GM12872 (cell line): ENCODE measurements around the gene AGRN.

Experiments used
- TF ChIP-seq, protein P1 (sequence below): IDR thresholded peaks from 3 replicates; pipeline ENCODE4 v1.5.1; 2011; ENCODE audit warnings: low read depth, mild to moderate bottlenecking, low read length, moderate library complexity; ENCODE audit not compliant: insufficient read depth

AGRN gene

DNA sequence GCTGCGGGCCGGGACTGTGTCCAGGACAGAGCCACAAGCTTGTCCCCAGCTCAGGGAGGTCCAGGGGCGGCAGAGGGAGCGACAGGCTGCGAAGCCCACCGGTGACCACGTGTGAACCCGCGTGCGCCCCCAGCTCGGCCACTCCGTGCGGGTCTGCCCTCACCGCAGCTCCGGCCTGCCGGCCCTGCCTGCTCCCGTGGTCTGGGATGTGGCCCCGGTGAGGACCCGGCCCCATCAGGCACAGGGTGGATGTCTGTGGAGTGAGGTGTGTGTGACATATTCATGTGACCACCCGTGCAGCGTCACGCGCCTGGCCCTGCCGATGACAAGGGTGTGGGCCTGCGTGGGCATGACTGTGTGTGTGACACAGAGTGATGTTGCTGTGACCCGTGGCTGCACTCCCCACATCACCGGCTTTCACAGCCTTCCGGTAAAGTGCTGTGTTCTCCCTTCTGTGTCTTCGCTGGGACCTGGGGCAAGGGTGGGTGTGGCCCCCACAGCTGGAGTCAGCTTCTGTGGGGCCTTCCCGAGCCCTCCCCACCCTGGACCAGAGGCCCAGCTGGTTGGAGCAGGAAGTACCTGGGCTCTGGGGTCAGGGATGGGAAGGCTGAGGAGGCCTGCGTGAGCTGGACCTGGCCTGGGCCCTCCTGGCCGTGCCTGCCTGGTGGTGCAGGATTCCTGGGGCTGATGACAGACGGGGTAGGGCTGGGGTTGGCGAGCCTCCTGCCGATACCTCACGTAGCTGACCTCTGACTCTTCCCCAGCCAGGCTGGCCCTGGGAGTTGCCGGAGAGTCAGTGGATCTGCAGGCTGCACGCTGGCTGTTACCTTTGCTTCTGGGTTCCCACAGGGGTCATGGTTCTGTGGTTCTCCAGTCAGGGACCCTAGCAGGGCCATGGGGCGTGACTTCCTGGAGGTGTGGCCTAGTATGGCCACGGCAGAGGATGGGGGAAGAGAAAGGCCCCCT, 50.1 kb downstream of the AGRN start:
- TF ChIP-seq, protein P1, sequence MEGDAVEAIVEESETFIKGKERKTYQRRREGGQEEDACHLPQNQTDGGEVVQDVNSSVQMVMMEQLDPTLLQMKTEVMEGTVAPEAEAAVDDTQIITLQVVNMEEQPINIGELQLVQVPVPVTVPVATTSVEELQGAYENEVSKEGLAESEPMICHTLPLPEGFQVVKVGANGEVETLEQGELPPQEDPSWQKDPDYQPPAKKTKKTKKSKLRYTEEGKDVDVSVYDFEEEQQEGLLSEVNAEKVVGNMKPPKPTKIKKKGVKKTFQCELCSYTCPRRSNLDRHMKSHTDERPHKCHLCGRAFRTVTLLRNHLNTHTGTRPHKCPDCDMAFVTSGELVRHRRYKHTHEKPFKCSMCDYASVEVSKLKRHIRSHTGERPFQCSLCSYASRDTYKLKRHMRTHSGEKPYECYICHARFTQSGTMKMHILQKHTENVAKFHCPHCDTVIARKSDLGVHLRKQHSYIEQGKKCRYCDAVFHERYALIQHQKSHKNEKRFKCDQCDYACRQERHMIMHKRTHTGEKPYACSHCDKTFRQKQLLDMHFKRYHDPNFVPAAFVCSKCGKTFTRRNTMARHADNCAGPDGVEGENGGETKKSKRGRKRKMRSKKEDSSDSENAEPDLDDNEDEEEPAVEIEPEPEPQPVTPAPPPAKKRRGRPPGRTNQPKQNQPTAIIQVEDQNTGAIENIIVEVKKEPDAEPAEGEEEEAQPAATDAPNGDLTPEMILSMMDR, result no peak

DNA sequence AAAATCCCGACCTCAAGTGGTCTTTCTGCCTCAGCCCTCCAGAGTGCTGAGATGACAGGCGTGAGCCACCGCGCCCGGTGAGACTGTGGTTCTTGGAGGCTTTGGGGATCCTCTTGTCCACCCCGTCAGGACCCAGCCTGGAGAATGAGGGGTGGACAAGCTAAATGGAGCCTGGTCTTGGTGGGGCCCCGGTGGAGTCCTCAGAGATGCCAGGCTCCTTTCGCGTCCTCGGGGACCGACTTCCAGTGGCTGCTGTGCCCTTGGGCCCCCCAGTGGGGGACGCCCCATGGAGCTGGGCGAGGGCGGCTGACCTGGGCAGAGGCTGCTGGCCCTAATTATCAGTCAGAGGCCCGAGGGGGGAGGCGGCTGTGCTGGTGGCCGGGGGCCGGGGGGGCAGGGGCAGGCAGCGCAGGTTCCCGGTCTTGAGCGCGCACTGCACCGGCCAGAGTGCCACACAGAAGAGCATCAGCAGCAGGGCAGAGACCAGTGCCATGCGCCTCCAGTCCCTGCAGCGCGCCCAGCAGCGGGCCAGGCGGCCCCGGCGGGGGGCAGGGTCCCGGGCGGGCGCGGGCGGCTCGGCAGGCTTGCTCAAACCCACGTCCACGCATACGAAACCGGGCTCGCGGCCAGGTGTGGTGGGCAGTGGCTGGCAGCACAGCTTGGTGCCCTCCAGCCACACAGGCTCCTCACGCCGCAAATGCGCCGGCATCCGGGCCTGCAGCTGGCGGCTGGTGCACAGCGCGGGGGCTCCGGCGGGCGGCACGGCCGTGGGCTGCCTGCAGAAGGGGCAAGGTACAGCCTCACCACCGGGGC, 51.8 kb downstream of the AGRN start:
- TF ChIP-seq, protein P1, result no peak

DNA sequence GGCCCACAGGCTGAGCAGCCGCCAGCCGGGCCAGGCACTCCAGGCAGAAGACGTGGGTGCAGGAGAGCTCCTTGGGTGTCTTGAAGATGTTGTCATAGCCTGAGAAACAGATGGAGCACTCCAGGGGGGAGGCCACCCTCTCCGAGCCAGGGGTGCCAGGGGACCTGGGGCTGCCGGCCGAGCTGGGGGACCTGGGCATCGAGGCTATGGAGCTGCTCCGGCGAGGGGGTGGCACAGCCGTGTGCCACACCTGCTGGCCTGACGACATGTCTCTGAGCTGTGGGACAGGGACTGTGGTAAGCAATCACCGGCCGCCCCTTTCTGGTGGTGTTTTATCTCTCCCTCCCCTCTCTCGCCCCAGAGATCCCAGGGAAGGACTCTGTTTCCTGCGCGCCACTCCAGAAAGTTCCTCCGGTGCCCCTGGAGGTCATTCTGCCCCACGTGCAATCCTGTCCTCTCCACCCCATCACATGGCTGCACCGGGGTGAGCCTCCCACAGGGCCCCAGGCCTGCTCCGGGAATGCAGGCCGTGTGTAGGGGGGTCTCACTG, 52.5 kb downstream of the AGRN start:
- TF ChIP-seq, protein P1, result no peak

DNA sequence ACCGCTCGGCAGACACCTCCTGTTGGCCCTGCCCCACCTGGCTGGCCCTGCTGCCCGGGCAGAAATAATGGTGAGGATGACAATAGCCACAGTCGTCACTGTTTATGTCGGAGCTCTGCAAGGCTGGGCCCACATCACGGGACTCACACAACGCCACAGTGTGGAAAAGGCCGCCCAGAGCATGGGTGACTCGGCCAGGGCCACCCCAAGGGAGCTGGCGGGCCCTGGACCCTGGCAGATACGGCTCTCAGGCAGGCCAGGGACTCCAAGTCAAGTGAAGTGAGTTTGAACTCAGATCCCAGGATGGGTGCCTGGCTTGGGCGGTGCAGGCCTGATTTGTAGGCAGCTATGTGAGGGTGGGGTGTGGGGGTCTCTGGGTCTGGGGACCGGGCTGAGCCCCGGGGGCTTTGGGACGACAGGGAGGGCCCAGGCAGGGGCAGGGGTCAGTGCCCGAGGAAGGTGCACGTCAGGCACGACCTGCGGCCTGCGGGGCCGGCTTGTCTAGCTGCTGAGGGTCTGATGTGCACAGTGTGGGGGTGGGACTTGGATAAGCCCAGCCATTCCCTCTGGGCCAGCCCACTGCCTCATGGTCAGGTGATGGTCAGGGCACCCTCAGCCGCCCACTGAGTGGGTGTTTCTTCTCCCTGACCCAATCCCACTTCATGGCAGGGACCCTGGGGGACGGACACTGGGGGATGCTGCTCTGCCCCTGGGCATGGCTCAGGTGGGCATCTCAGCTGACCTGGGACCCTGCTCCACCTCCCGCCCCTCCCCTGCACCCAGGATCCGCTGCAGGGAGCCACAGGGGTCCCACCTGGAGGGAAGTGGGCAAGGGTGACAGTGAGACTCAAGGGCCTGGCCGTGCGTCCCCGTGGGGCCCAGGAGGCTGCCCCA, 53.2 kb downstream of the AGRN start:
- TF ChIP-seq, protein P1, result no peak

DNA sequence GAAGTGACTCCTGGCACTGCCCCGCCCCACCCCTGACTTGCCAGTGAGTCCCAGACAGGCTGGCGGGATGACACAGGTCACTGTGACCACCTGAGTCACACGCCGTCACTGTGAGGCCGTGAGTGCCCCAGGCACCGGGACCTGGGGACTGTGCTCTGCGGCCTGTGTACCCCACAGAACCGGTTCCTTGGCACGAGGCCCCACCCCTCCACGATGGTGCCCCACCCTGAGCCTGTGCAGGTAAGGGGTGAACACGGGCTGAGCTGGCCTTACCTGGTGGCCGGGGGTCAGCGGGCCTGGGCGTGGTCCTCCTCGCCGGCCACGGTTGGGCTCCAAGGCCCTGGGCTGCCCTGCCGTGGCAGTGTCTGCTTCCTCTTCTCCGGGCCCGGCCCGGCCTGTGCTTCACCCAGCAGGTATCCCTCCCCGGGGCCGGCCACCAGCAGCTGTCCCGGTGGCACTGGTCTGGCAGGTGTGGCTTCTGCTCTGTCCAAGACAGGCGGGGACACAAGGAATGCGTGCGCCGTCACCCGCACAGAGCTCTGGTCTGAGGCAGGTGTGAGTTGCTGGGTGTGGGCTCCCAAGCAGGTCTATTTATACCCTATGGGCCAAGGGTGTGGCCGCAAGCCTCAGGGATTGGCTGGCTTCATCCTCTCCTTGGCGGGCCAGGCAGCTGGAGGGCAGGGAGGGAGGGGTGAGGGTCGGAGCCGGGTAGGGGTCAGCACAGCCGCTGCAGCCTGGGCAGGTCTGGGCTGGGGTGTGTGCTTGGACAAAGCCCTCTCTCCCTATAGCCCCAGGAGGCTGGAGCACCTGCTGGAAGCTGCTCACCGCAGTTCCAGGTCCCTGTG, 54.0 kb downstream of the AGRN start, which contains the start of gene RNF223:
Gene RNF223 (minus strand): TSS at position 564 of the 845 bp plus-strand sequence. CDS start 1,740 bp downstream, outside the sequence.
- TF ChIP-seq, protein P1, result no peak

DNA sequence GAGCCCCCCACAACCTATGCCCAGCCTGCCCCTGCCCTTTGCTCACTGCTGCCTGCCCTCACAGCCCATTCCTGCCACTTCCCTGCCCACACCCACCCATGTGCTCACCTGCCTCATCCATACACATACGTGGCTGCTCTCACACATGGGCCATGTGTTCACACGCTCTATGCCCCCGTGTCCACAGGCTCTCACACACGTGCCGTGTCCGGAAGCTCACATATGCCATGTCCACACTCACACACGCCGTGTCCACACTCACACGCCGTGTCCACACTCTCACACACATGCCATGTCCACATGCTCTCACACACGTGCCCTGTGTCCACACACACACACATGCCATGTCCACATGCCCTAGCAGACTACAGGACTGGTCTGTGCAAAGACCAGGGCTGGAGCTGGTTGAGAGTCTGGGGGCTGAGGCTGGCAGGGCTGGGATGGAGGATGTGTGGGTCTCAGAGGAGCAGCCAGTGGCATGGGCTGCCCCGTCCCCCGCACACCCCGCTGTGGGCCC, 54.8 kb downstream of the AGRN start:
- TF ChIP-seq, protein P1, result no peak
